HTR-8/SVneo (cell line): ENCODE results near the gene PCDHGA7.
"Not testable (repeated sequence)": the region's sequence is repeated elsewhere in the genome, so short reads cannot be mapped to it uniquely, and the experiment has no call there.

Experiments
- DNase-seq: peaks from one replicate; pipeline ENCODE4 v3.0.0; 2011; ENCODE audit warnings: low spot score, mixed read lengths; ENCODE audit not compliant: insufficient read length
- FAIRE-seq: peaks from 2 replicates; lab custom pipeline; 2011; peaks lifted over from hg19 to GRCh38; lab: Jason Lieb, UNC

PCDHGA7 gene

GRCh38 chr5:141382469-141383294 lies at the start of gene PCDHGA7:
Gene PCDHGA7, plus strand, starts transcription at chr5:141382742. Its CDS starts 158 bp downstream, at chr5:141382900.
- peak; percentile 14 for DNase-seq
- no peak for FAIRE-seq

- DNase-seq (no peak), FAIRE-seq (no peak)
Observed at GRCh38 chr5:141338538-141339306, 43.8 kb upstream of the PCDHGA7 start, which contains the start of gene PCDHGA2. Gene PCDHGA2, plus strand, starts transcription at chr5:141338760.

- DNase-seq, FAIRE-seq: not testable (repeated sequence)
Observed at GRCh38 chr5:141340781-141341354, 41.7 kb upstream of the PCDHGA7 start.

GRCh38 chr5:141342773-141343172 lies 39.8 kb upstream of the PCDHGA7 start:
- no peak for FAIRE-seq

GRCh38 chr5:141343242-141343952 lies 39.1 kb upstream of the PCDHGA7 start, which contains the start of gene PCDHGA3:
Gene PCDHGA3, plus strand, starts transcription at chr5:141343829. Its CDS starts 205 bp downstream, at chr5:141344034.
- FAIRE-seq = no peak
- DNase-seq = no peak

More at GRCh38 chr5:141342773-141343172, 39.8 kb upstream of the PCDHGA7 start:
- DNase-seq = no peak

GRCh38 chr5:141343953-141344463 lies 38.5 kb upstream of the PCDHGA7 start:
- no peak for FAIRE-seq
- no peak for DNase-seq

GRCh38 chr5:141345327-141345726 lies 37.2 kb upstream of the PCDHGA7 start:
- FAIRE-seq (no peak), DNase-seq (no peak)

- not testable (repeated sequence) for DNase-seq, FAIRE-seq
Observed at GRCh38 chr5:141346017-141346416, 36.5 kb upstream of the PCDHGA7 start.

GRCh38 chr5:141349917-141350619 lies 32.5 kb upstream of the PCDHGA7 start, which contains the start of gene PCDHGB1:
Gene PCDHGB1, plus strand, starts transcription at chr5:141350099. Its CDS starts 162 bp downstream, at chr5:141350261.
- FAIRE-seq = no peak

GRCh38 chr5:141351591-141351990 lies 31.0 kb upstream of the PCDHGA7 start:
- no peak for DNase-seq
- no peak for FAIRE-seq

More at GRCh38 chr5:141349917-141350619, 32.5 kb upstream of the PCDHGA7 start, which contains the start of gene PCDHGB1:
- DNase-seq = no peak

GRCh38 chr5:141354900-141355469 lies 27.6 kb upstream of the PCDHGA7 start, which contains the start of gene PCDHGA4:
Gene PCDHGA4, plus strand, starts transcription at chr5:141355021. Its CDS starts 87 bp downstream, at chr5:141355108.
- FAIRE-seq (no peak), DNase-seq (no peak)

- DNase-seq (no peak), FAIRE-seq (no peak)
Observed at GRCh38 chr5:141355641-141356040, 26.9 kb upstream of the PCDHGA7 start.

- DNase-seq (no peak), FAIRE-seq (no peak)
Observed at GRCh38 chr5:141356133-141356532, 26.4 kb upstream of the PCDHGA7 start.

- no peak for DNase-seq
- FAIRE-seq = no peak
Observed at GRCh38 chr5:141356950-141357349, 25.6 kb upstream of the PCDHGA7 start.

- FAIRE-seq = no peak
- no peak for DNase-seq
Observed at GRCh38 chr5:141359790-141360426, 22.6 kb upstream of the PCDHGA7 start, which contains the start of gene PCDHGB2. Gene PCDHGB2, plus strand, starts transcription at chr5:141359994. Its CDS starts 142 bp downstream, at chr5:141360136.

GRCh38 chr5:141360685-141361084 lies 21.9 kb upstream of the PCDHGA7 start:
- no peak for FAIRE-seq
- DNase-seq = no peak

GRCh38 chr5:141362719-141363118 lies 19.8 kb upstream of the PCDHGA7 start:
- FAIRE-seq = no peak
- no peak for DNase-seq
